PC-9 (cell line): Measurements from ENCODE around the gene CDC42EP3.

Experiments
- EZH2 ChIP-seq: fragments of 200-600 bp; sonication (generic); IDR thresholded peaks from 2 replicates; pipeline ENCODE4 v1.8.0; 2017; ENCODE audit warnings: antibody characterized with exemption, low read depth
- TF ChIP-seq, protein P1 (sequence below): fragments of 200-600 bp; sonication (generic); conservative IDR thresholded peaks from 2 replicates; pipeline ENCODE4 v1.6.1; 2017; ENCODE audit warnings: mixed run types, antibody characterized with exemption, mild to moderate bottlenecking, moderate library complexity

GRCh38 chr2:37593694-37594093 lies 77.7 kb downstream of the CDC42EP3 start:
- TF ChIP-seq, protein P1, sequence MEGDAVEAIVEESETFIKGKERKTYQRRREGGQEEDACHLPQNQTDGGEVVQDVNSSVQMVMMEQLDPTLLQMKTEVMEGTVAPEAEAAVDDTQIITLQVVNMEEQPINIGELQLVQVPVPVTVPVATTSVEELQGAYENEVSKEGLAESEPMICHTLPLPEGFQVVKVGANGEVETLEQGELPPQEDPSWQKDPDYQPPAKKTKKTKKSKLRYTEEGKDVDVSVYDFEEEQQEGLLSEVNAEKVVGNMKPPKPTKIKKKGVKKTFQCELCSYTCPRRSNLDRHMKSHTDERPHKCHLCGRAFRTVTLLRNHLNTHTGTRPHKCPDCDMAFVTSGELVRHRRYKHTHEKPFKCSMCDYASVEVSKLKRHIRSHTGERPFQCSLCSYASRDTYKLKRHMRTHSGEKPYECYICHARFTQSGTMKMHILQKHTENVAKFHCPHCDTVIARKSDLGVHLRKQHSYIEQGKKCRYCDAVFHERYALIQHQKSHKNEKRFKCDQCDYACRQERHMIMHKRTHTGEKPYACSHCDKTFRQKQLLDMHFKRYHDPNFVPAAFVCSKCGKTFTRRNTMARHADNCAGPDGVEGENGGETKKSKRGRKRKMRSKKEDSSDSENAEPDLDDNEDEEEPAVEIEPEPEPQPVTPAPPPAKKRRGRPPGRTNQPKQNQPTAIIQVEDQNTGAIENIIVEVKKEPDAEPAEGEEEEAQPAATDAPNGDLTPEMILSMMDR = no peak
- no peak for TF ChIP-seq EZH2
